Lung (tissue), 12 donors: Measurements from ENCODE around the gene BMPR1B. TPM values are rescaled to one million over a fixed set of nuclear protein-coding genes. Genes with fewer than 3 reads are reported as not detected.

Source experiments
- ATAC-seq: fragments of 200-7000 bp; cut with Tn5 transposase; one replicate; pipeline ENCODE4 v1.9.1; 2020; ENCODE audit warnings: moderate number of reproducible peaks; ENCODE audit not compliant: insufficient read depth, low FRiP score
- DNase-seq, 3 donors: peaks; one replicate each; pipeline ENCODE4 v3.0.0-alpha.2; 2013 to 2017
- H3K27ac ChIP-seq, 2 donors: one replicate each; pipeline ENCODE4 v1.5.1; 2013; ENCODE audit warnings: mild to moderate bottlenecking in 2 of 2, moderate library complexity in 2 of 2, control low read depth in 1 of 2, inconsistent platforms in 1 of 2, low read depth in 1 of 2, low read length in 1 of 2
- H3K27me3 ChIP-seq, 3 donors: one replicate each; pipeline ENCODE4 v1.5.1; 2013; ENCODE audit warnings: low read length in 2 of 3; ENCODE audit not compliant: control insufficient read depth in 3 of 3, insufficient read depth in 3 of 3
- H3K36me3 ChIP-seq, 4 donors: one replicate each; pipeline ENCODE4 v1.5.1; 2013; ENCODE audit warnings: low read length in 4 of 4, mild to moderate bottlenecking in 1 of 4, moderate library complexity in 1 of 4; ENCODE audit not compliant: control insufficient read depth in 4 of 4, insufficient read depth in 4 of 4
- H3K4me1 ChIP-seq, 5 donors: one replicate each; pipeline ENCODE4 v1.5.1; 2013; ENCODE audit warnings: low read length in 5 of 5, mild to moderate bottlenecking in 2 of 5, moderate library complexity in 1 of 5; ENCODE audit not compliant: control insufficient read depth in 5 of 5, insufficient read depth in 5 of 5
- H3K4me3 ChIP-seq: one replicate; pipeline ENCODE4 v1.5.1; 2013; ENCODE audit warnings: mild to moderate bottlenecking, control low read depth, moderate library complexity
- H3K9ac ChIP-seq, 2 donors: one replicate each; pipeline ENCODE4 v1.5.1; 2013; ENCODE audit warnings: low read length in 2 of 2, control low read depth in 1 of 2; ENCODE audit not compliant: insufficient read depth in 1 of 2
- H3K9me3 ChIP-seq, 4 donors: one replicate each; pipeline ENCODE4 v1.5.1; 2013; ENCODE audit warnings: low read length in 3 of 4, mild to moderate bottlenecking in 1 of 4, moderate library complexity in 1 of 4; ENCODE audit not compliant: control insufficient read depth in 4 of 4, insufficient read depth in 3 of 4
- WGBS, 2 donors: extraction: QIAGEN DNeasy Blood & Tissue Kit; methylation state at CpG; one replicate each; pipeline ENCODE4 v1.1.7; 2013; 5-methylcytosine and 5-hydroxymethylcytosine counted together
- polyA plus RNA-seq, 2 donors: library from polyadenylated mRNA; stranded (reverse); fragments of 200-250 nt; gene quantifications; one replicate each; pipeline ENCODE4 v1.2.1, GENCODE V29; 2013
- total RNA-seq, 2 donors: library from RNA; depleted of rRNA in 1 of 2; stranded (reverse); fragments of >200 nt in 1 of 2; gene quantifications; one replicate each; pipeline ENCODE4 v1.2.1, GENCODE V29; 2014 to 2021
- TF ChIP-seq, protein P1 (sequence below): IDR thresholded peaks from 2 replicates; pipeline ENCODE4 v1.5.1; 2012; ENCODE audit warnings: mild to moderate bottlenecking; ENCODE audit errors: control extremely low read depth, extremely low read depth
- donor health status: control.
- donor health status: control.
- donor health status: Bipolar disorder and iron deficiency.
- donor health status: healthy.
- donor health status: DM: yes; HTN: yes; CAD: no.

BMPR1B gene
- total and polyA plus RNA-seq, 4 donors = 0.65 to 7.3 (median 1.9) TPM

- Histone ChIP-seq H3K27me3 (no peaks in the 10 kb centered on the region), H3K4me1 (no peaks in the 10 kb centered on the region), H3K9ac (no peak overlapping the region), H3K4me3 (no peak overlapping the region), H3K27ac (no peak overlapping the region), H3K36me3 (peaks cover 0 to 27% (median 10%) of the 10 kb centered on the region in 4 donors), H3K9me3 (no peaks in the 10 kb centered on the region)
- ATAC-seq (no peak), DNase-seq (no peak)
- TF ChIP-seq, protein P1, sequence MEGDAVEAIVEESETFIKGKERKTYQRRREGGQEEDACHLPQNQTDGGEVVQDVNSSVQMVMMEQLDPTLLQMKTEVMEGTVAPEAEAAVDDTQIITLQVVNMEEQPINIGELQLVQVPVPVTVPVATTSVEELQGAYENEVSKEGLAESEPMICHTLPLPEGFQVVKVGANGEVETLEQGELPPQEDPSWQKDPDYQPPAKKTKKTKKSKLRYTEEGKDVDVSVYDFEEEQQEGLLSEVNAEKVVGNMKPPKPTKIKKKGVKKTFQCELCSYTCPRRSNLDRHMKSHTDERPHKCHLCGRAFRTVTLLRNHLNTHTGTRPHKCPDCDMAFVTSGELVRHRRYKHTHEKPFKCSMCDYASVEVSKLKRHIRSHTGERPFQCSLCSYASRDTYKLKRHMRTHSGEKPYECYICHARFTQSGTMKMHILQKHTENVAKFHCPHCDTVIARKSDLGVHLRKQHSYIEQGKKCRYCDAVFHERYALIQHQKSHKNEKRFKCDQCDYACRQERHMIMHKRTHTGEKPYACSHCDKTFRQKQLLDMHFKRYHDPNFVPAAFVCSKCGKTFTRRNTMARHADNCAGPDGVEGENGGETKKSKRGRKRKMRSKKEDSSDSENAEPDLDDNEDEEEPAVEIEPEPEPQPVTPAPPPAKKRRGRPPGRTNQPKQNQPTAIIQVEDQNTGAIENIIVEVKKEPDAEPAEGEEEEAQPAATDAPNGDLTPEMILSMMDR = no peak
- 76 to 89% methylated on average over 22 of the region's 22 CpGs for WGBS, 2 donors
These were observed 435.9 kb downstream of the BMPR1B start for GRCh38 chr4:95193391-95194224.

- TF ChIP-seq, protein P1 = no peak
- no peak overlapping the region for H3K9ac ChIP-seq
- no peaks in the 10 kb centered on the region for H3K9me3 ChIP-seq
- no peaks in the 10 kb centered on the region for H3K4me1 ChIP-seq
- ATAC-seq (no peak), DNase-seq (no peak)
- H3K27me3 ChIP-seq = no peaks in the 10 kb centered on the region
- no peak overlapping the region for H3K4me3 ChIP-seq
- WGBS, 2 donors = 78 to 80% methylated on average over 6 of the region's 6 CpGs
- H3K27ac ChIP-seq = no peak overlapping the region
- H3K36me3 ChIP-seq = peaks cover 0 to 40% (median 18%) of the 10 kb centered on the region in 4 donors
These were observed 439.6 kb downstream of the BMPR1B start for GRCh38 chr4:95197353-95197752.

- TF ChIP-seq, protein P1 = no peak
- DNase-seq (no peak), ATAC-seq (no peak)
- no peak overlapping the region for H3K27ac ChIP-seq
- no peaks in the 10 kb centered on the region for H3K9me3 ChIP-seq
- H3K36me3 ChIP-seq = peaks cover 0 to 39% (median 16%) of the 10 kb centered on the region in 4 donors
- no peak overlapping the region for H3K9ac ChIP-seq
- no peaks in the 10 kb centered on the region for H3K4me1 ChIP-seq
- WGBS, 2 donors = 64 to 80% methylated on average over 7 of the region's 7 CpGs
- H3K4me3 ChIP-seq = no peak overlapping the region
- H3K27me3 ChIP-seq = no peaks in the 10 kb centered on the region
These were observed 441.2 kb downstream of the BMPR1B start for GRCh38 chr4:95198961-95199360.
